ENCODE results near the gene TMEM163.
A peak's percentile ranks its signal among the peaks of the same experiment; 100 is the strongest.

Gene TMEM163

DNA sequence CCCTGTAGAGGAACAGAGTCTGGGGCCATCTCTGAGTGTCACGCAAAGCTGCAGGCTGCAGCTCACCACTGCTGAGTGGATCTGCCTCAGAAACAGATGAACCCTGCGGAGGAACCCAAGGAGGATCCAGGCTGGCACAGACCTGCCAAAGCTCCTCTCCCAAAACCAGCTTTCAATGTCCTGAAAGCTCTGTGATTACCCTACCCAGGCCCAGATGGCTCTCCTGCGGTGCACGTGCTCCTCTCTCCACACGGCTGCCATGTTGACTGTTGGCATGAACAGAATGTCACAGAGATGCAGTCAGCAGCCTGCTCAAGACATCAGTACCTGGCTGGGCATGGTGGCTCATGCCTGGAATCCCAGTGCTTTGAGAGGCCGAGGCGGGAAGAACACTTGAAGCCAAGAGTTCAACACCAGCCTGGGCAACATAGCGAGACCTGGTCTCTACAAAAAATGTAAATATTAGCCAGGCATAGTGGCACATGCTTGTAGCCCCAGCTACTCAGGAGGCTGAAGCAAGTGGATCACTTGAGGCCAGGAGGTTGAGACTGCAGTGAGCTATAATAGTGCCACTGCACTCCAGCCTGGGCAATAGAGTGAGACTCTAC is 248.1 kb downstream of the TMEM163 start:
- no peak for DNase-seq

DNA sequence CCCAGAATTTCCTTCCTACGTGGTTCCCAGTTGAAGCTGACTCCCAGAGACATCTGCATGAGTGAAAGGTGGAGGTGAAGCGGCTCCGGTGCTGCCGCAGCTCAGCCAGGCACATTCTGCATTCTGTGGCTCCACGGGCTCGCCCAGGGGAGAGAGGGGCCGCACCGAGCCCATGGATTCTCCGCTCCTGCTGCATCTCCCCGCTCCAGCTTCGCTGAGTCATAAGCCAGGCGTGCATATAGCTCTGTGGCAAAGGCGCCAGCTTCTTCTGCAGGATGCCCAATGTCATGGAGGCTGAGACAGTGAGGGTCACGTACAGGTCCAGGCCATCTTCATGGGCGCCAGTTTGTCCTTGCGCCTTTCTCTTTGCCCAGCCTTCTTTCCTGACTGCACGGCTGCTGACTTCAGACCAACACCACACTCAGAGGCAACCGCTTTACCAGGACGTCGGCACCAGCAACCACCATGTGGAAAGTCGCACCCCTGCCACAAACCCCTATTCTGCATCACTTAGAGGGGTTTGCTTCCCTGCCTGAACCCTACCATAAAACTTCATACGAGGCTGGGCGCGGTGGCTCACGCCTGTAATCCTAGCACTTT is 249.2 kb downstream of the TMEM163 start:
- DNase-seq, result no peak

DNA sequence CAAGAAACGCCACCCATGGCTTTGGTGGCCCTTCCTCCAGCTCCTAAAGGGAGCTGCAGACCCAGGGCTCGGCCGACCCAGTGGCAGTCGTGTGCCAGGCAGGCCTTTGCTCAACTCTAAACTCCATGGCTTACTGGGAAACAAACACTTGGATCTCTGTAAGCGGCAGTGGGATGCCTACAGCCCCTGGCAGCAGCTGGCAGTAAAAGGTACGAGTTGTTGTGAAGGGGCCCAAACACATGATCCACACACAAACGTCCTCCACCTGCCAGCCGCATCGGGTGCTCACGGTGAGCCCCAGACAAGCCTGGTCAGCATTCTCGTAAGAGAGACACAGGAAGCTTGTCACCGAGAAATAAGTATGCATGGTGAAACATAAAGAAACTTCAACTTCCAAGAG is 250.0 kb downstream of the TMEM163 start:
- no peak for DNase-seq

DNA sequence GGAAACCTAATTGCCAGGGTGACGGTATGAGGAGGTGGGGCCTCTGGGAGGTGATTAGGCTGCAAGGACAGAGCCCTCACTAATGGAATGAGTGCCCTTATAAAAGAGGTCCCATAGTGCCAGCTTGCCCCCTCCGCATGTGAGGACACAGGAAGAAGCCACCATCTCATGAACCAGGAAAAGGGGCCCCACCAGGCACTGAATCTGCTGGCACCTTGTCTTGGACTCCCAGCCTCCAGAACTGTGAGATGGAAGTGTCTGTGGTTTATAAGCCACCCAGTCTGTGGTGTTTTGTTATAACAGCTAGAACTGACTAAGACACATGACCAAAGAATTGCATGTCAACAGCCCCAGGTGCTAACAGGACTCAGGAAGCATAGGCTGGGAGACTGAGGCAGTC is 250.6 kb downstream of the TMEM163 start:
- DNase-seq, result no peak

- peak; percentile 36 for DNase-seq
Observed at GRCh38 chr2:134466141-134466540, 252.7 kb downstream of the TMEM163 start.

- no peak for DNase-seq
Observed at GRCh38 chr2:134465228-134466105, 253.3 kb downstream of the TMEM163 start.

DNA sequence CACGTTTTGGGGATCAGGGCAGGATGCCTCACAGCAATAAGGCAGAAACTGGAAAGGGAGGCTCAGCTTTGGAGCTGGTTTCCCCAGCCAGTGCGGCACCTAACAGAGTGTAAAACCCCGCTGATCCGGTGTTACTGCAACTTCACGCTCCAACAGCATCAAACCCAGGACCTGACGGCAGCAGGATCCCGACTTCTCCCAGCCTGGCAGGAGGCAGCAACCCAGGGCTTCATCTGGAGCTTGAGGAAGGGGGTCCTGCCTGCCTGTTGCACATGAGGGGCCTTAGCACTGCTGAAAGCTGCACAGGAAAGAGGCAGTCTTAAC is 255.1 kb downstream of the TMEM163 start:
- peak; percentile 18 for DNase-seq

DNA sequence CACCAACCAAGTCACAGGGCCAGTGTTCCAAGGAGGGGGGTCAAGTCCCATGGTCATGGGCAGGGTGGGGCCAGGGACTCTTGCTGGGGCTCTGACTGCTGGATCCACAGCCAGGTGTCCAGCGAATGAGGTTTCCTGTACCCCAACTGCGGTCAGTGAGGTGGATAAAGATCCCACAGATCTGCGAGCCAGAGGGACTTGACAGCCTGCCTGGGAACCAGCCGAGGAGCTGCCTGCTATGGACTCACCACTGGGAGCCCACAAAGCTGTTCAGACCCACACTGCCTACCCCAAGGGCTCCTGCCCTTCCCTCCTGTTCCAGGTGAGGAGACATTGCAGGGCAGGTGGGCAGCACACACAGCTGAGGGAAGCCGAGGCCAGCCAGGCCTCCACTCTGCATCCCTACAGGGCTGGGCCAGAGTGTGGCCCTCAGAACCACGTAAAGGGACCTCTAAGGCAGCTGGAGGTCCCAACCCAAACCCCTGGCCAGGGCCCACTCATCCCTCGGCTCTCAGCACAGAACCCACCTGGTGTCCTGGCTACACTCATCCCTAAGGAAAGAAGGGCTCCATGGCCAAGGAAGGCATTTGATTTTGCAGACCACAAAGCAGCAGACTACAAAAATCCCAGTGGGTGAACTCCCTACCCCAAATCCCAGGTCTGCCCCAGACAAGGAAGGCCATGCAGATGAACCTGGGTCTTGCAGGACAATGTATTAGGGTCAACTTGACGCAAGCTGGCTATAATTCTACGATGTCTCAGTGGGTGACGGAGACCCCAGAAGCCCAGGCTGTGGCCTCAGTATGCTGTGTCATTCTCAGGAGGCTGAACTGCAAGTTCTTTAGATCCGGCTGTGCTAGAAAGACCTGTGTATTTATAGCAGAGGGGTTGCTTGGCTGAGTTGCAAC is 255.8 kb downstream of the TMEM163 start:
- peak; percentile 5 for DNase-seq

GRCh38 chr2:134462275-134462674 is 256.5 kb downstream of the TMEM163 start:
- DNase-seq, result no peak

DNA sequence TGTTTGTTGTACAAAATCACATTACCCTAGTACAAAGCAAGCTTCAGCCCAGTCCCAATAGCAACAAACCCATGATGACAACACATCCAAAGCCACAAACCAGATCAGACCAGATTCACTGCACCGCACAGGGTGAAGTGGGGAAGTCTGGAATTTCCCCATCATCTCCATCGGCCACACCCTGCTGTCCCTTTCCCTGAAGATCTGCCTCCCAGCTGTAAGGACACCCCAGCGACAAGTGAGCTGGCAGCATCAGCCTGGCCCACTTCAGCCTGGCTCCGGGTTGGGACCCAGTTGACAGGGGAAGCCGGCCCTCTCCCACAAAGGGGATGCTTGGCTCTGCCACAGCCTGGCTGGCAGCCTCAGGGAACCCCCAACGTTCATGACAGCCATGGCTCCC is 257.3 kb downstream of the TMEM163 start:
- no peak for DNase-seq

GRCh38 chr2:134460583-134460998 is 258.2 kb downstream of the TMEM163 start:
- peak; percentile 45 for DNase-seq

DNA sequence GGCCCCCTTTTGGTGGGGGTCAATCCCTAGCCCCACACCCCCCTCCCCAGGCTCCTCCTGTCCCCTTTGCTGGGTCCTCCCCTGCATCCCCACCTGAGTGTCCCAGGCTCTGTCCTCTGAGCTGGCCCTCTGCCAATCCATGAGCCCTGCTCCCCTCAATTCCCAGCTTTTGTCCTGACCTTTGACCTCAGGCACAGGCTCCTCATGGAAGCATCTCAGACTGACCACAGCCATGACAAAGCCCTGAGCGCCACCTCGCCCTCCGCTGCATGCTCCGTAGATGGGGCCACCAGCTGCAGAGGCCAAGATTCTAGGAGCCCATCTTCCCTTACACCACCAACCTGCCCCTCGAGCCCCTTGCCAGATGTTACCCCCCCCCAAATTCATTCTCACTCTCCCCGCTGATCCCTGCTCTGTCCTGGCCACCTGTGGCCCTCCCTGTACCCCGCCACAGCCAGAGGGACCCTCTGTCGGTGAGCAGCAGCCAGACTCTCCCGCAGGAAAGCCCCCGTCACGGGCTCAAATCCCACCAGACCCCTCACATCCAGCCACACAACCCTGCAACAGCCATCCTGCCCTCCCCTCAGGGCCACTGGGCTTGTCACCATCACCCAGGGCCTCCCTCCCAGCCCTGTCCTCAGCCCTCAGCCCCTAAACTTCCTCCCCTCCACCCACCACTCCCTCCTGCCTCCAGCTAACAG is 258.9 kb downstream of the TMEM163 start:
- DNase-seq, result no peak

DNA sequence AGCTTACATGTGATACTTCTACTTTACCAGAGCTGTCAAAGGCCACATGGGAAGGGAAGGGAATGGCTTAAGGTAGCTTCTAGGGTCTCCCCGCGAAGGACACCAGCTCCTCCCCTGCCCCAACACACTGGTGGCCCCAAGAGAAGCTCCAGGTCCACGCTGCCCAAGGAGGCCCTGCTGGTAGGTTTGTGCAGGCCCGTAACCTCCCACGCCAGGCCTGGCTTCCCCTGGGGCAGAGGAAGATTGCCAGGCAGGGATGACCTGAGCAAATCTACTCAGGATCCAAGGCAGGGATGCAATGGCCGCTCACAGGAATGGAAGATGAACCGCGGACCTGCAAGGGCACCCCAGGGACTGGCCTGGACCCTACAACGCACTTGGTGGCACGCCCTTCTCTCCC is 259.9 kb downstream of the TMEM163 start:
- no peak for DNase-seq

GRCh38 chr2:134458473-134458853 is 260.3 kb downstream of the TMEM163 start:
- DNase-seq, result no peak

DNA sequence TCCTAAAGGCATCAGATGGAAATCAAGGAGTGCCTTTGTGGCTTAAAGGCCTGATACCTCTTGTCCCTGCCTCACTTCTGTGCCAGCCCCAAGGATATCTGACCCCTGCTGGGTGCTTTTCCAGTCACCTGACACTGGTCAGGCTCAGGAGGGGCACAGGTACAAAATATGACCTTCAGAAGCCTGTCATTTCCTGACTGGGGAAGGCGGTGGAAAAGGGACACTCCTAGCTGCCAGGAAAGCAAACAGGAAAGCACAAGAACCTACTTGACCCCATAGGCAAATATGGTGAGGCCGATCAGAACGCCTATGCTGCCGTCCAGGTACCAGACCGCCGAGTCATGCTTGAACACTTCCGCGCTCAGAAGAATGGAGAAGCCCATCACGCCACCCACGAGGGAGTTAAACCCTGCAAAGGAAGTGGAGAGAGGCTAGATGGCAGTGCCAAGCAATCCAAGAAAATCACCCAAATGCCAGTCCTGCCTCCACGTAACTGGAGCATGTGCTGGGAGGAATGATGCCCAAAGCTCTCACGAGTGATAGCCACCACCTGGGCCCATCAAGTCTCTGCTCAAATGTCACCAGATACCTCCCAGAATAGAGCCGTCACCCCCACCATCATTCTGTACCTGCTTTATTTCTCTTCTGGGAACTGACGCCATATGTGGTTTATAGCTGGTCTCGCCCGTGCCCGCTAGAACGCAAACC is 260.9 kb downstream of the TMEM163 start:
- DNase-seq, result no peak

GRCh38 chr2:134457353-134457752 is 261.4 kb downstream of the TMEM163 start:
- no peak for DNase-seq

- DNase-seq, result no peak
Observed at GRCh38 chr2:134455426-134455825, 263.4 kb downstream of the TMEM163 start.

DNA sequence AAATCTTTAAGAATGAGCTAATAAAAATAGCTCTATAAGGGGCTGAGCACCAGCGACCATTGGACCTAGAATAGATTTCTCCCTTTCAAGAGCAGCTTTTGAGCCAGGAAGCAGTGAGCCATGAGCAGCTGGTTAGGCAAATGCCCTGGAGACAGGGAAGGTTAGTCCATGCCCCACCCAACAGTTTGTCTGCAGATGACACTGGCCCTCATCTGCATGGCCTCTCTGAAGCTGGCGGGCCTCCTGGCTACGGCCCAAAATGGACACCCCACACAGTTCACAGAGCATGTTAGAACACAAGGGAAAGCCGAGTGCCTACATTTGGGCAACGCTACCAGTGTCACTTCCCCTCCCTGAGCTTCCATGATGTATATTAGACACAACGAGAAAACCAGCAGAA is 263.9 kb downstream of the TMEM163 start:
- no peak for DNase-seq

DNA sequence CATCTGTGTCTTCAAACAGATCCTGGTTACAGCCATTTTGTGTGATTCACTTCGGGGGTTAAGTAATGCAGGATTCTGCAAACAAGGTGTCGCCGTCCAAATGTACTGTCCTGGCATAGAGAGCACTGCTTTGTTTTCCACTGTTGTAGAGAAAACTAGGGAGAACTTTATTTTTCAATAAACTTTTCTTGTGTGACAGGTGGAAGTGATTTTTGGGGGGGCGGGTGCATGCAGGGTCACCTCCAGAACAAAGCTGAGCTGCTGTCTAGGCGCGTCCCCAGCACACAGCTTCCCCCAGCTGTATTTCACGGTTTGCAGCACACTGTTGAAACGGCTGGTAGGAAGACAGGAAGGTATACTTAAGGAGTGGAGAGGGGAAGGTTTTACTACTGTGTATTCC is 264.4 kb downstream of the TMEM163 start:
- no peak for DNase-seq

- DNase-seq, result no peak
Observed at GRCh38 chr2:134453973-134454372, 264.8 kb downstream of the TMEM163 start.

DNA sequence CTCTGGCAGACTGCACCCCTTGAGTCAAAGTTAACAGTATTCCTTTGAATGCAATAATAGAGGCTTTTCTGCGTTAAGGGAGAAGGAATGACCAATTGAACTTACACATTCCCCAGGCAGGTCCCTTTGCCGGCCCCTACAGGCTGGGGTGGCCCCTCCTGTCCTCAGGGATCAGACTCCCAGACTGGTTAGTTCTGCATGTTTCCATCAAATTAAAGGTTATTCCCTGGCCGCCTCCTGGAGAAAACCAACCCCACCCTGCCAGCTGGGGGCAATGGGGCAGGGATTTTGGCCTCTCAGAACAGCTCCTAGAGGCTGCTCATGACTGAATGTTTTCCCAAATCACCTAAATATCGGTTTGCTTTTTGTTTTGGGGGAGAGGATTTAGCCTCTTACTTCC is 265.3 kb downstream of the TMEM163 start:
- no peak for DNase-seq
